ENCODE results near the gene DBH.

DBH gene

DNA sequence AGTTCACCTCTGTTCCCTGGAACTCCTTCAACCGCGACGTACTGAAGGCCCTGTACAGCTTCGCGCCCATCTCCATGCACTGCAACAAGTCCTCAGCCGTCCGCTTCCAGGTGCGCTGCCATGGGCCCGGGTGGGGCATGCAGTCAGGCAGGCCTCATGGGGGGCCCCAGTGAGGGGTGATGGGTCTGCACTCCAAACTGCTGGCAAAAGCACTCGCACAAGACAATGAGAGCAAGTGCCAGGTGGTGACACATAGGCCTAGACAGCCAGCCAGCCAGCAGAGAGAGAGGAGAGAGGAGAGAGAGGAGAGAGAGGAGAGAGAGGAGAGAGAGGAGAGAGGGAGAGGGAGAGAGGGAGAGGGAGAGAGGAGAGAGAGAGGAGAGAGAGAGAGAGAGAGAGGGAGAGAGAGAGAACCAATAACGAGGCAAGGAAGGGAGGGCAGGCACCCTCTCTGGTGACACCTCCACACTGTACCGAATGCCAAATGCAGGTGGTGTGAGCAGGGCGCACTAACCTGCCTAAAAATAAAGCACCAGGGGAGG, 21.0 kb downstream of the DBH start:
- no peak overlapping the region for H2AFZ ChIP-seq (ENCODE audit: low read length)
- no peaks in the 10 kb centered on the region for H3K9me3 ChIP-seq (replicated peaks; ENCODE audit: insufficient read depth, low read length)
- H3K9ac ChIP-seq (ENCODE audit: low read length), result no peak overlapping the region
- H3K4me2 ChIP-seq (ENCODE audit: low read depth, low read length), result no peak overlapping the region
- H3K79me2 ChIP-seq (ENCODE audit: low read length), result no peaks in the 10 kb centered on the region
- no peak for DNase-seq
- TF ChIP-seq, protein P1, sequence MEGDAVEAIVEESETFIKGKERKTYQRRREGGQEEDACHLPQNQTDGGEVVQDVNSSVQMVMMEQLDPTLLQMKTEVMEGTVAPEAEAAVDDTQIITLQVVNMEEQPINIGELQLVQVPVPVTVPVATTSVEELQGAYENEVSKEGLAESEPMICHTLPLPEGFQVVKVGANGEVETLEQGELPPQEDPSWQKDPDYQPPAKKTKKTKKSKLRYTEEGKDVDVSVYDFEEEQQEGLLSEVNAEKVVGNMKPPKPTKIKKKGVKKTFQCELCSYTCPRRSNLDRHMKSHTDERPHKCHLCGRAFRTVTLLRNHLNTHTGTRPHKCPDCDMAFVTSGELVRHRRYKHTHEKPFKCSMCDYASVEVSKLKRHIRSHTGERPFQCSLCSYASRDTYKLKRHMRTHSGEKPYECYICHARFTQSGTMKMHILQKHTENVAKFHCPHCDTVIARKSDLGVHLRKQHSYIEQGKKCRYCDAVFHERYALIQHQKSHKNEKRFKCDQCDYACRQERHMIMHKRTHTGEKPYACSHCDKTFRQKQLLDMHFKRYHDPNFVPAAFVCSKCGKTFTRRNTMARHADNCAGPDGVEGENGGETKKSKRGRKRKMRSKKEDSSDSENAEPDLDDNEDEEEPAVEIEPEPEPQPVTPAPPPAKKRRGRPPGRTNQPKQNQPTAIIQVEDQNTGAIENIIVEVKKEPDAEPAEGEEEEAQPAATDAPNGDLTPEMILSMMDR (IDR thresholded peaks at IDR 0.05; ENCODE audit: low read length), result no peak
- no peak for TF ChIP-seq EZH2phosphoT487 (IDR thresholded peaks at IDR 0.05; ENCODE audit: low read length)
- no peak for TF ChIP-seq EZH2 (optimal IDR thresholded peaks at IDR 0.05; ENCODE audit: low read depth, low read length)
- H3K36me3 ChIP-seq (replicated peaks; ENCODE audit: insufficient read depth, low read length), result no peaks in the 10 kb centered on the region
- peaks cover 96% of the 10 kb centered on the region for H3K27me3 ChIP-seq (replicated peaks; ENCODE audit: insufficient read depth, low read length)
- no peak overlapping the region for H3K27ac ChIP-seq (ENCODE audit: low read length)
- no peaks in the 10 kb centered on the region for H3K4me1 ChIP-seq (ENCODE audit: low read length)
- no peaks in the 10 kb centered on the region for H3K9me2 ChIP-seq (replicated peaks; ENCODE audit: insufficient read depth, low read length)
- H4K20me1 ChIP-seq (ENCODE audit: insufficient read depth, low read length), result no peaks in the 10 kb centered on the region
- no peak overlapping the region for H3K4me3 ChIP-seq (ENCODE audit: low read length)
- H3F3A ChIP-seq (ENCODE audit: insufficient read depth, low read length), result no peaks in the 10 kb centered on the region

DNA sequence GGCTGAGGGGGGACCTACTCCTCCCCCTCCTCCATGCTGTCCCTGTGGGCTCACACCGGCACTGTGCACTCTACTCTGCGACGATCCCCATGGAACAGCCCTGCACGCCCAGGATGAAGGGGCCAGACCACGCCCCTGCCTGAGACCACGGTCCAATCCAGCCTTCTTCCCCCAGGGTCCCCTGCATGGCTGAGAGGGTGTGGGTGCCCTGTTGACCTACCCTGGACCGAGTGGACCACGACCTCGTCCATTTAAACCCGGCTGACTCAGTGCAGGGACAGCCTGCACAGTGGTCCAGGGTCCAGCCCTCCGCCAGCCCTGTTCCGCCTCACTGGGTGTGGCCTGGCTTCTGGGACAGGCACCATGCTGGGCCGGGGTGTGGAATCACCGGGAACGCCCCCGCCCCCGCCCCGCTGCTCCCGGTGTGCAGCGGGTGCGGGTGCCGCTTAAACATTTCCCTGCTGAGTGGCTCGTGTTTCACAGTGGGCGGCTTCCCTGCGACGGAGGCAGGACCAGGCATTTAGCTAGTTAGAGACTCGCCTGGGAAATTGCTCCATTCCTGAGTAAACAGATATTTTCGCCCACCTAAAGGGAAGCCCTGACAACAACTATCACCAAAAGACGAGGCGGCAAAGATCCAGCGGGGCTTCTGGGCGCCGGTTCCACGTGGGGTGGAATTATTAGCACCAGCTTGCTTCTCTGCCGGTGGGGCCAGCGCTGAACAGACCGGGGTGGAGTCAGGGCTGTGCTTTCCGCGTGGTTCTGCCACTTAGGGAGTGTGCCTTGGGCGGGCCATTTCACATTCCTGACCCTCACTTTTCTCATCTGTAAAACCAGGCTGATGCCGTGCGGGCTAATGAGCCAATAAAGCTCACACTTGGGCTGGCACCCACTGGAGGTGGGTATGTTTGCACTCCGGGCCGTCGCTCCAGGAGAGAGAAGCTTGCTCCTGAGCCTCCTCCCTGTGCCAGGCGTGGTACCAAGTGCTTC, 22.6 kb downstream of the DBH start:
- no peaks in the 10 kb centered on the region for H4K20me1 ChIP-seq (ENCODE audit: insufficient read depth, low read length)
- H2AFZ ChIP-seq (ENCODE audit: low read length), result no peak overlapping the region
- no peak for DNase-seq
- no peak overlapping the region for H3K4me2 ChIP-seq (ENCODE audit: low read depth, low read length)
- H3K4me3 ChIP-seq (ENCODE audit: low read length), result no peak overlapping the region
- H3K4me1 ChIP-seq (ENCODE audit: low read length), result no peaks in the 10 kb centered on the region
- no peak overlapping the region for H3K27ac ChIP-seq (ENCODE audit: low read length)
- TF ChIP-seq EZH2phosphoT487 (IDR thresholded peaks at IDR 0.05; ENCODE audit: low read length) (no peak), EZH2 (optimal IDR thresholded peaks at IDR 0.05; ENCODE audit: low read depth, low read length) (no peak)
- TF ChIP-seq, protein P1 (IDR thresholded peaks at IDR 0.05; ENCODE audit: low read length), result no peak
- no peaks in the 10 kb centered on the region for H3F3A ChIP-seq (ENCODE audit: insufficient read depth, low read length)
- H3K36me3 ChIP-seq (replicated peaks; ENCODE audit: insufficient read depth, low read length), result no peaks in the 10 kb centered on the region
- no peaks in the 10 kb centered on the region for H3K79me2 ChIP-seq (ENCODE audit: low read length)
- no peak overlapping the region for H3K9ac ChIP-seq (ENCODE audit: low read length)
- no peaks in the 10 kb centered on the region for H3K9me2 ChIP-seq (replicated peaks; ENCODE audit: insufficient read depth, low read length)
- no peaks in the 10 kb centered on the region for H3K9me3 ChIP-seq (replicated peaks; ENCODE audit: insufficient read depth, low read length)
- peaks cover 96% of the 10 kb centered on the region for H3K27me3 ChIP-seq (replicated peaks; ENCODE audit: insufficient read depth, low read length)

DNA sequence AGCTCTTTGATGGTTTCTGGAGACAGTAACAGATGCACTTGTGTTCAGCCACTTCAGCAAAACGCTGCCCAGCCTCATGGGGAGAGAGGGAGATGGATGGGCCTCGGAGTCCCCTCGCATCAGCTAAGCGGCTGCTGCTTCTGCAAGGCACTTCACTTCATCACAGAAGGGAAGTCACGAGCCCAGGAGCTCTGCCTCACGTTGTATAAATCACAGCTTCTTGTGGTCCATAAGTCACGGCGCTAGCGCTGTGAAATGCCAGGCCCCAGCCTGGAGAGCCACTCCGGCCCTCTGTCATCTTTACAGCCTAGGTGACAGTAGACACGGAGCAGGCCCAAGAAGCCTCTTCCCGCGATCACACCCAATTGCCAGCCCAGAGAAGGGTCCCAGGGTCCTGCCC, 23.4 kb downstream of the DBH start:
- TF ChIP-seq EZH2 (optimal IDR thresholded peaks at IDR 0.05; ENCODE audit: low read depth, low read length), result no peak
- Histone ChIP-seq H3K9me2 (replicated peaks; ENCODE audit: insufficient read depth, low read length) (no peaks in the 10 kb centered on the region), H3K4me1 (ENCODE audit: low read length) (no peaks in the 10 kb centered on the region), H3K27me3 (replicated peaks; ENCODE audit: insufficient read depth, low read length) (peaks cover 98% of the 10 kb centered on the region), H3K9ac (ENCODE audit: low read length) (no peak overlapping the region), H3K4me3 (ENCODE audit: low read length) (no peak overlapping the region), H3K27ac (ENCODE audit: low read length) (no peak overlapping the region), H2AFZ (ENCODE audit: low read length) (no peak overlapping the region), H4K20me1 (ENCODE audit: insufficient read depth, low read length) (no peaks in the 10 kb centered on the region), H3K9me3 (replicated peaks; ENCODE audit: insufficient read depth, low read length) (no peaks in the 10 kb centered on the region), H3F3A (ENCODE audit: insufficient read depth, low read length) (no peaks in the 10 kb centered on the region), H3K36me3 (replicated peaks; ENCODE audit: insufficient read depth, low read length) (no peaks in the 10 kb centered on the region), H3K79me2 (ENCODE audit: low read length) (no peaks in the 10 kb centered on the region), H3K4me2 (ENCODE audit: low read depth, low read length) (no peak overlapping the region)
- DNase-seq, result no peak
